GM21576 (cell line): Measurements from ENCODE around the gene URM1.

Experiments used
- ATAC-seq: cut with Tn5 transposase; IDR thresholded peaks from one replicate; pipeline ENCODE4 v1.9.1; 2021; ENCODE audit warnings: mild to moderate bottlenecking, moderate library complexity; ENCODE audit not compliant: unreplicated experiment

Gene URM1

GRCh38 chr9:128424268-128424780 lies 53.1 kb downstream of the URM1 start:
- ATAC-seq: no peak

- ATAC-seq: no peak
These were observed 57.7 kb downstream of the URM1 start for GRCh38 chr9:128428644-128429512.

- ATAC-seq: no peak
These were observed 58.4 kb downstream of the URM1 start for GRCh38 chr9:128429513-128430086.

- no peak for ATAC-seq
These were observed 60.0 kb downstream of the URM1 start for GRCh38 chr9:128431207-128431606.

GRCh38 chr9:128434340-128434739 lies 63.2 kb downstream of the URM1 start:
- ATAC-seq: no peak

- no peak for ATAC-seq
These were observed 64.4 kb downstream of the URM1 start for GRCh38 chr9:128435611-128436010.

GRCh38 chr9:128438343-128439109 lies 67.4 kb downstream of the URM1 start:
- ATAC-seq: peak; percentile 69

- no peak for ATAC-seq
These were observed 68.1 kb downstream of the URM1 start for GRCh38 chr9:128439273-128439672.
